MCF 10A (cell line): ENCODE data around the gene WFDC8. TPM values are rescaled to one million over a fixed set of nuclear protein-coding genes. Genes with fewer than 3 reads are reported as not detected.

Experiments
- BruUV-seq: library from RNA; stranded (reverse); fragments of 400-500 nt; replicated peaks from 2 replicates; lab custom pipeline; 2021; lab: Mats Ljungman, UMichigan
- CTCF ChIA-PET: fragments of 300-600 bp; sonication (Branson Sonifier 250); formaldehyde crosslinking; extraction: SDS; loops from one replicate; lab custom pipeline; 2021; ENCODE audit warnings: antibody characterized with exemption, inconsistent platforms; lab: Yijun Ruan, JAX
- POLR2A ChIA-PET: fragments of 300-600, 350-650 bp; sonication (Branson Sonifier 250); formaldehyde crosslinking; extraction: SDS; loops from one replicate; lab custom pipeline; 2020; ENCODE audit warnings: antibody characterized with exemption, inconsistent platforms; lab: Yijun Ruan, JAX
- DNase-seq: peaks from one replicate; pipeline ENCODE4 v3.0.0-alpha.2; 2018; ENCODE audit not compliant: unreplicated experiment
- H3K27ac Mint-ChIP-seq: one replicate; pipeline ENCODE4 v1.8.0; 2022; ENCODE audit warnings: mild to moderate bottlenecking, low read depth, mixed read lengths; ENCODE audit not compliant: unreplicated experiment
- H3K27me3 Mint-ChIP-seq: one replicate; pipeline ENCODE4 v1.8.0; 2022; ENCODE audit warnings: mixed read lengths; ENCODE audit not compliant: insufficient read depth, unreplicated experiment
- H3K36me3 Mint-ChIP-seq: one replicate; pipeline ENCODE4 v1.8.0; 2022; ENCODE audit warnings: mild to moderate bottlenecking, moderate library complexity, mixed read lengths; ENCODE audit not compliant: insufficient read depth, unreplicated experiment
- H3K4me1 Mint-ChIP-seq: one replicate; pipeline ENCODE4 v1.8.0; 2022; ENCODE audit warnings: mixed read lengths; ENCODE audit not compliant: insufficient read depth, unreplicated experiment
- H3K4me3 Mint-ChIP-seq: one replicate; pipeline ENCODE4 v1.8.0; 2022; ENCODE audit warnings: mild to moderate bottlenecking, moderate library complexity, mixed read lengths; ENCODE audit not compliant: unreplicated experiment
- H3K9me3 Mint-ChIP-seq: one replicate; pipeline ENCODE4 v1.8.0; 2022; ENCODE audit warnings: mixed read lengths; ENCODE audit not compliant: unreplicated experiment
- CTCF ChIP-seq: fragments of 200-600 bp; IDR thresholded peaks from one replicate; pipeline ENCODE4 v1.8.0; 2022; ENCODE audit warnings: antibody characterized with exemption, mild to moderate bottlenecking; ENCODE audit not compliant: unreplicated experiment
- intact Hi-C: fragments of 100-400 bp; cut with micrococcal nuclease; formaldehyde crosslinking; loops from 2 replicates; pipeline ENCODE4 v1.14.1; 2022
- total RNA-seq: library from RNA; stranded (reverse); gene quantifications from 2 replicates; pipeline ENCODE4 v1.2.3, GENCODE V29; 2022

Gene WFDC8
- total RNA-seq, 1 experiment from 2014 or later, result not detected

GRCh38 chr20:45510242-45510862 lies 68.7 kb downstream of the WFDC8 start:
- no TSS peak for BruUV-seq
- H3K27me3 Mint-ChIP-seq, result no peaks in the 10 kb centered on the region
- H3K9me3 Mint-ChIP-seq, result no peaks in the 10 kb centered on the region
- POLR2A ChIA-PET, result interaction anchor here (0.6 to 3.7 kb wide), 22 partner anchors 8 to 1350 kb away, joined by 3 to 49 read pairs (median 3); partner anchors contain the start of genes PCIF1, SDC4 and SYS1
- no peaks in the 10 kb centered on the region for H3K36me3 Mint-ChIP-seq
- no peak for TF ChIP-seq CTCF
- CTCF ChIA-PET, result interaction anchor here (0.6 to 1.8 kb wide), 3 partner anchors 67 to 260 kb away, joined by 3 to 6 read pairs (median 3); no protein-coding TSS in a partner anchor
- H3K4me3 Mint-ChIP-seq, result peak overlapping the region; percentile 15
- H3K27ac Mint-ChIP-seq, result peak overlapping the region; percentile 88
- peak; percentile 77 for DNase-seq
- intact Hi-C loops, result no loop called here
- H3K4me1 Mint-ChIP-seq, result peaks cover 41% of the 10 kb centered on the region

- no peak for TF ChIP-seq CTCF
- intact Hi-C loops, result no loop called here
- Mint-ChIP-seq H3K4me1 (peaks cover 35% of the 10 kb centered on the region), H3K4me3 (no peak overlapping the region), H3K36me3 (no peaks in the 10 kb centered on the region), H3K27me3 (no peaks in the 10 kb centered on the region), H3K9me3 (no peaks in the 10 kb centered on the region), H3K27ac (peak overlapping the region; percentile 88)
- DNase-seq, result no peak
- ChIA-PET CTCF (interaction anchor here (0.6 to 1.8 kb wide), 2 partner anchors 197 to 262 kb away, joined by 3 to 6 read pairs; no protein-coding TSS in a partner anchor), POLR2A (interaction anchor here (1.4 to 3.7 kb wide), 2 partner anchors 9 to 165 kb away, joined by 3 to 49 read pairs; no protein-coding TSS in a partner anchor)
- no TSS peak for BruUV-seq
Observed at GRCh38 chr20:45509091-45509490, 70.0 kb downstream of the WFDC8 start.

GRCh38 chr20:45508068-45508886 lies 70.8 kb downstream of the WFDC8 start:
- Mint-ChIP-seq H3K4me1 (peaks cover 35% of the 10 kb centered on the region), H3K4me3 (no peak overlapping the region), H3K9me3 (no peaks in the 10 kb centered on the region), H3K36me3 (no peaks in the 10 kb centered on the region), H3K27me3 (no peaks in the 10 kb centered on the region), H3K27ac (no peak overlapping the region)
- intact Hi-C loops, result no loop called here
- DNase-seq, result no peak
- BruUV-seq, result no TSS peak
- POLR2A ChIA-PET, result interaction anchor here (1.0 to 3.7 kb wide), 2 partner anchors 7 to 10 kb away, joined by 3 to 49 read pairs; partner anchors contain the start of gene SPINT3
- CTCF ChIA-PET, result interaction anchor here (0.6 to 1.8 kb wide), 3 partner anchors 165 to 263 kb away, joined by 3 to 6 read pairs (median 4); no protein-coding TSS in a partner anchor
- TF ChIP-seq CTCF, result no peak
